HG03558 (cell line): Measurements from ENCODE around the gene CACFD1.

Experiments used
- ATAC-seq: cut with Tn5 transposase; IDR thresholded peaks from one replicate; pipeline ENCODE4 v1.9.1; 2021; ENCODE audit warnings: moderate number of reproducible peaks; ENCODE audit not compliant: unreplicated experiment; ENCODE audit errors: extremely low read depth

The CACFD1 gene

GRCh38 chr9:133495327-133496293 is 35.8 kb downstream of the CACFD1 start:
- no peak for ATAC-seq

- no peak for ATAC-seq
Measured at GRCh38 chr9:133496861-133497842, 37.4 kb downstream of the CACFD1 start.

GRCh38 chr9:133499132-133499891 is 39.5 kb downstream of the CACFD1 start:
- ATAC-seq = no peak

- ATAC-seq = no peak
Measured at GRCh38 chr9:133499892-133500270, 40.1 kb downstream of the CACFD1 start.

- no peak for ATAC-seq
Measured at GRCh38 chr9:133502112-133502511, 42.3 kb downstream of the CACFD1 start.

- no peak for ATAC-seq
Measured at GRCh38 chr9:133505186-133505830, 45.5 kb downstream of the CACFD1 start.

- no peak for ATAC-seq
Measured at GRCh38 chr9:133505901-133506652, 46.3 kb downstream of the CACFD1 start.

- ATAC-seq = no peak
Measured at GRCh38 chr9:133506653-133507038, 46.9 kb downstream of the CACFD1 start.

GRCh38 chr9:133507246-133507965 is 47.6 kb downstream of the CACFD1 start:
- no peak for ATAC-seq

- no peak for ATAC-seq
Measured at GRCh38 chr9:133508046-133508445, 48.3 kb downstream of the CACFD1 start.

- ATAC-seq = no peak
Measured at GRCh38 chr9:133509179-133510083, 49.7 kb downstream of the CACFD1 start.

- no peak for ATAC-seq
Measured at GRCh38 chr9:133510926-133511505, 51.2 kb downstream of the CACFD1 start.

- ATAC-seq = no peak
Measured at GRCh38 chr9:133511607-133512006, 51.8 kb downstream of the CACFD1 start.

- no peak for ATAC-seq
Measured at GRCh38 chr9:133512253-133513213, 52.8 kb downstream of the CACFD1 start.

GRCh38 chr9:133513214-133514100 is 53.7 kb downstream of the CACFD1 start:
- no peak for ATAC-seq
